AG09319 (cell line): ENCODE measurements around the gene NFYB.
A peak's percentile ranks its signal among the peaks of the same experiment; 100 is the strongest.

Experiments used
- DNase-seq: peaks from one replicate; pipeline ENCODE4 v3.0.0-alpha.2; 2010; ENCODE audit warnings: low read depth; ENCODE audit errors: extremely low read depth
- CTCF ChIP-seq: IDR thresholded peaks from 2 replicates; pipeline ENCODE4 v1.5.1; 2011; ENCODE audit warnings: low read depth, mild to moderate bottlenecking, inconsistent platforms, low read length, moderate library complexity

Gene NFYB

GRCh38 chr12:104137902-104138796 is at the start of gene NFYB:
TSS of gene NFYB (minus strand) at chr12:104138210. CDS start at chr12:104135453, 2,757 bp downstream.
- peak; percentile 96 for DNase-seq
- no peak; the same call in 1 of the 2 replicates for TF ChIP-seq CTCF

- TF ChIP-seq CTCF = no peak
- no peak for DNase-seq
These were observed 49.6 kb upstream of the NFYB start for GRCh38 chr12:104187446-104188155.

- no peak for TF ChIP-seq CTCF
These were observed 45.4 kb upstream of the NFYB start for GRCh38 chr12:104183443-104183842.

GRCh38 chr12:104182621-104183378 is 44.8 kb upstream of the NFYB start:
- no peak for DNase-seq
- no peak for TF ChIP-seq CTCF

More at GRCh38 chr12:104183443-104183842, 45.4 kb upstream of the NFYB start:
- no peak for DNase-seq

GRCh38 chr12:104182144-104182543 is 44.1 kb upstream of the NFYB start:
- DNase-seq = peak; percentile 92
- TF ChIP-seq CTCF = no peak

- no peak for DNase-seq
- no peak for TF ChIP-seq CTCF
These were observed 43.3 kb upstream of the NFYB start for GRCh38 chr12:104181313-104181712.
